MM.1S (cell line): ENCODE results near the gene SERPINF2.
"Not testable (repeated sequence)": the region's sequence is repeated elsewhere in the genome, so short reads cannot be mapped to it uniquely, and the experiment has no call there.

Experiments used
- DNase-seq: peaks from one replicate; pipeline ENCODE4 v3.0.0-alpha.2; 2015
- H2AFZ ChIP-seq: fragments of 300-600 bp; sonication (generic); 2 replicates; pipeline ENCODE4 v1.6.0; 2016; ENCODE audit warnings: antibody characterized with exemption, low read length
- H3F3A ChIP-seq: fragments of 300-600 bp; sonication (generic); 2 replicates; pipeline ENCODE4 v1.6.1; 2016; ENCODE audit warnings: mild to moderate bottlenecking, antibody characterized with exemption, low read length, moderate library complexity, mixed read lengths; ENCODE audit not compliant: insufficient read depth
- H3K27ac ChIP-seq: fragments of 300-600 bp; sonication (generic); 2 replicates; pipeline ENCODE4 v1.5.1; 2016; ENCODE audit warnings: mild to moderate bottlenecking, low read length
- H3K27me3 ChIP-seq: fragments of 300-600 bp; sonication (generic); replicated peaks from 2 replicates; pipeline ENCODE4 v1.6.0; 2016; ENCODE audit warnings: low read length; ENCODE audit not compliant: insufficient read depth
- H3K36me3 ChIP-seq: fragments of 300-600 bp; sonication (generic); replicated peaks from 2 replicates; pipeline ENCODE4 v1.6.1; 2016; ENCODE audit warnings: mild to moderate bottlenecking, low read length, mixed read lengths; ENCODE audit not compliant: insufficient read depth
- H3K4me1 ChIP-seq: fragments of 300-600 bp; sonication (generic); 2 replicates; pipeline ENCODE4 v1.6.1; 2016; ENCODE audit warnings: low read length, mixed read lengths
- H3K4me2 ChIP-seq: fragments of 300-600 bp; sonication (generic); 2 replicates; pipeline ENCODE4 v1.6.0; 2016; ENCODE audit warnings: low read depth, low read length
- H3K4me3 ChIP-seq: fragments of 300-600 bp; sonication (generic); 2 replicates; pipeline ENCODE4 v1.5.1; 2016; ENCODE audit warnings: low read length, mixed read lengths
- H3K79me2 ChIP-seq: fragments of 300-600 bp; sonication (generic); 2 replicates; pipeline ENCODE4 v1.6.1; 2016; ENCODE audit warnings: mixed run types, low read length, mixed read lengths
- H3K9ac ChIP-seq: fragments of 300-600 bp; sonication (generic); 2 replicates; pipeline ENCODE4 v1.6.1; 2016; ENCODE audit warnings: low read length, mixed read lengths
- H3K9me2 ChIP-seq: fragments of 300-600 bp; sonication (generic); replicated peaks from 2 replicates; pipeline ENCODE4 v1.6.1; 2016; ENCODE audit warnings: mild to moderate bottlenecking, low read length, mixed read lengths; ENCODE audit not compliant: insufficient read depth
- H3K9me3 ChIP-seq: fragments of 300-600 bp; sonication (generic); replicated peaks from 2 replicates; pipeline ENCODE4 v1.6.1; 2016; ENCODE audit warnings: mild to moderate bottlenecking, low read length, mixed read lengths; ENCODE audit not compliant: insufficient read depth
- H4K20me1 ChIP-seq: fragments of 300-600 bp; sonication (generic); 2 replicates; pipeline ENCODE4 v1.6.1; 2016; ENCODE audit warnings: mild to moderate bottlenecking, low read length, moderate library complexity, mixed read lengths; ENCODE audit not compliant: insufficient read depth
- EZH2 ChIP-seq: fragments of 300-600 bp; sonication (generic); optimal IDR thresholded peaks from 2 replicates; pipeline ENCODE3; 2017; ENCODE audit warnings: low read depth, mild to moderate bottlenecking, antibody characterized with exemption, low read length, mixed read lengths
- EZH2phosphoT487 ChIP-seq: fragments of 300-600 bp; sonication (generic); IDR thresholded peaks from 2 replicates; pipeline ENCODE4 v1.6.1; 2018; ENCODE audit warnings: antibody characterized with exemption, low read length
- TF ChIP-seq, protein P1 (sequence below): fragments of 300-600 bp; sonication (generic); IDR thresholded peaks from 2 replicates; pipeline ENCODE4 v1.5.1; 2016; ENCODE audit warnings: antibody characterized with exemption, low read length, mixed read lengths

Gene SERPINF2

GRCh38 chr17:1707107-1707506 is 35.6 kb upstream of the SERPINF2 start:
- no peaks in the 10 kb centered on the region for H3K9me3 ChIP-seq
- H3K27me3 ChIP-seq = peaks cover 23% of the 10 kb centered on the region
- TF ChIP-seq EZH2 (no peak), EZH2phosphoT487 (no peak)
- TF ChIP-seq, protein P1, sequence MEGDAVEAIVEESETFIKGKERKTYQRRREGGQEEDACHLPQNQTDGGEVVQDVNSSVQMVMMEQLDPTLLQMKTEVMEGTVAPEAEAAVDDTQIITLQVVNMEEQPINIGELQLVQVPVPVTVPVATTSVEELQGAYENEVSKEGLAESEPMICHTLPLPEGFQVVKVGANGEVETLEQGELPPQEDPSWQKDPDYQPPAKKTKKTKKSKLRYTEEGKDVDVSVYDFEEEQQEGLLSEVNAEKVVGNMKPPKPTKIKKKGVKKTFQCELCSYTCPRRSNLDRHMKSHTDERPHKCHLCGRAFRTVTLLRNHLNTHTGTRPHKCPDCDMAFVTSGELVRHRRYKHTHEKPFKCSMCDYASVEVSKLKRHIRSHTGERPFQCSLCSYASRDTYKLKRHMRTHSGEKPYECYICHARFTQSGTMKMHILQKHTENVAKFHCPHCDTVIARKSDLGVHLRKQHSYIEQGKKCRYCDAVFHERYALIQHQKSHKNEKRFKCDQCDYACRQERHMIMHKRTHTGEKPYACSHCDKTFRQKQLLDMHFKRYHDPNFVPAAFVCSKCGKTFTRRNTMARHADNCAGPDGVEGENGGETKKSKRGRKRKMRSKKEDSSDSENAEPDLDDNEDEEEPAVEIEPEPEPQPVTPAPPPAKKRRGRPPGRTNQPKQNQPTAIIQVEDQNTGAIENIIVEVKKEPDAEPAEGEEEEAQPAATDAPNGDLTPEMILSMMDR = no peak
- H3K4me3 ChIP-seq = no peak overlapping the region
- H3K27ac ChIP-seq = no peak overlapping the region
- no peaks in the 10 kb centered on the region for H3K9me2 ChIP-seq
- no peaks in the 10 kb centered on the region for H3K36me3 ChIP-seq
- no peak overlapping the region for H3K4me2 ChIP-seq
- no peak overlapping the region for H3K9ac ChIP-seq
- no peaks in the 10 kb centered on the region for H3K4me1 ChIP-seq
- H3F3A ChIP-seq = 0 out of 2 replicates have a peak, but pooled peaks cover 2% of the 10 kb centered on the region
- no peak overlapping the region for H2AFZ ChIP-seq
- H3K79me2 ChIP-seq = no peaks in the 10 kb centered on the region
- no peak for DNase-seq
- H4K20me1 ChIP-seq = no peaks in the 10 kb centered on the region

DNA sequence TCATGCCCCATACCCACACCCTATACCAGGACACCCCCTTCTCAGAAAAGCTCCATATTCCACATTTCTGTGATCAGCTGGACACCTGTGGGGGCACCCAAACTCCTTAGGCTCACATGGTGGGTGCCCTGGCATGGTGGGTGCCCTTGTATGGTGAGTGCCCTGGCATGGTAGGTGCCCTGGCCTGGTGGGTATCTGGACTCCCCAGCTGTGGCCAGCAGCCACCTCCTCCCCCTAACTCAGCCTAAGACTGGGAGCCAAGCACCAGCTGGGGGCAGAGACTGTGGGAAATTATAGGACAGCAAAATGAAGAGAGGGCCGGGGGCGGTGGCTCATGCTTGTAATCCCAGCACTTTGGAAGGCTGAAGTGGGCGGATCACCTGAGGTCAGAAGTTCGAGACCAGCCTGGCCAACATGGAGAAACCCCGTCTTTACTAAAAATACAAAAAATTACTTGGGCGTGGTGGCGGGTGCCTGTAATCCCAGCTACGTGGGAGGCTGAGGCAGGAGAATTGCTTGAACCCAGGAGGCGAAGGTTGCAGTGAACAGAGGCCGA is 33.8 kb upstream of the SERPINF2 start:
- not testable (repeated sequence) for H3K36me3 ChIP-seq, DNase-seq, H3K9me2 ChIP-seq, H3K79me2 ChIP-seq, H2AFZ ChIP-seq, H4K20me1 ChIP-seq, H3K4me2 ChIP-seq, H3K9ac ChIP-seq, H3K4me3 ChIP-seq, H3K4me1 ChIP-seq, H3F3A ChIP-seq, H3K27ac ChIP-seq, H3K9me3 ChIP-seq
- peaks cover 17% of the 10 kb centered on the region for H3K27me3 ChIP-seq

GRCh38 chr17:1709403-1709951 is 33.2 kb upstream of the SERPINF2 start:
- no peak for DNase-seq
- no peaks in the 10 kb centered on the region for H3K36me3 ChIP-seq
- H3K9ac ChIP-seq = no peak overlapping the region
- no peaks in the 10 kb centered on the region for H3K4me1 ChIP-seq
- H3K79me2 ChIP-seq = no peaks in the 10 kb centered on the region
- no peaks in the 10 kb centered on the region for H3K9me2 ChIP-seq
- H3F3A ChIP-seq = no peaks in the 10 kb centered on the region
- H2AFZ ChIP-seq = no peak overlapping the region
- no peaks in the 10 kb centered on the region for H4K20me1 ChIP-seq
- H3K27me3 ChIP-seq = peaks cover 17% of the 10 kb centered on the region
- no peak overlapping the region for H3K4me3 ChIP-seq
- H3K4me2 ChIP-seq = no peak overlapping the region
- TF ChIP-seq EZH2phosphoT487 = no peak
- no peak for TF ChIP-seq EZH2
- TF ChIP-seq, protein P1 = no peak
- H3K27ac ChIP-seq = no peak overlapping the region
- no peaks in the 10 kb centered on the region for H3K9me3 ChIP-seq

DNA sequence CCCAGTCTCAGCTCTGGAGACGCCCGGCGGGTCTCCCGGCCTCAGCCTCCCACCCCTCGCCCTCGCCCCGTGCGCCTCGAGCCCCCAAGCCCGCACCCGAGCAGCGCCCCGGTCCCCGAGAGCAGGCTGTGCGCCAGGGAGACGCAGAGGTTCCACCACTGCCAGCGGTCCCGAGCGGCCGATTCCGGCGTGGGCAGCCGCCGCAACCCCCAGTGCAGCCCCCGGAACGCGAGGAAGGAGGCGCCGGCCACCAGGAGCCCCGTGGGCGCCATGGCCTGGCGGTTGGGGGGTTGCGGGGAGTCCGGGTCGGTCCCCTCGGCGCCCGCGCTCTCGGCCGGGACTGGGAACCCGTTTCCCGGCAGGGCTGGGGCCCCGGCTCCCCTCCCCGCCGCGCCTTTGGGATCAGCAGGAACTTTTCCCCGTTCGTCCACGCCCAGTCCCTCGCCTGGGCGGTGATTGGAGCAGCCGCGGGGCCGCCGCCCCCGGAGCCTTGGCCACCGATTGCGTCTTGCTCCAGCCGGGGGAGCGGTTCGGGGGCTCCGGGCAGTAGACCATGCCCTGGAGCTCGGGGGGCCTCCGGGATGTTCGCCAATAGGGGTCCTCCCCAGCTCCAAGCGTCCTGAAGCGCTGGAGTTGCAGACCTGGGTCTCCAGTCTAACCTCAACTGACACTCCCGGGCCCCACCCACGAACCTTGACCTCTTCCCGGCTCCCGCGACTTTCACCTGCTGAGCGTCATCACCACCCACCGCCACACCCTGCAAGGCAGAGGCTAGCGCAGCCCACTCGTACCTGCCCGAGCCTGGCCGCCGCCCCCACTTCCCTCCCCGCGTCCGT is 32.5 kb upstream of the SERPINF2 start, which contains the start of gene TLCD2:
TLCD2 (minus strand) TSS at position 407 of the 836 bp plus-strand sequence; CDS start at position 272, 135 bp downstream.
- Histone ChIP-seq H3K9me3 (no peaks in the 10 kb centered on the region), H3K27me3 (peaks cover 17% of the 10 kb centered on the region), H3K27ac (no peak within 1 kb of the TSS), H3K9ac (no peak within 1 kb of the TSS), H3K79me2 (0 out of 2 replicates have a peak, but pooled peaks cover 4% of the 10 kb centered on the region), H3K4me3 (no peak within 1 kb of the TSS), H3K9me2 (no peaks in the 10 kb centered on the region), H3F3A (no peaks in the 10 kb centered on the region), H2AFZ (no peak within 1 kb of the TSS), H3K36me3 (no peaks in the 10 kb centered on the region), H3K4me2 (no peak within 1 kb of the TSS), H4K20me1 (no peaks in the 10 kb centered on the region), H3K4me1 (no peaks in the 10 kb centered on the region)
- no peak for DNase-seq
- TF ChIP-seq EZH2 (no peak), EZH2phosphoT487 (no peak)
- TF ChIP-seq, protein P1 = no peak
